BLaER1 treated with 17β-estradiol and CSF1 and Interleukin-3, amounts not matched to agents 10 nM and 100 nM (cell line): ENCODE measurements around the gene INPP5A.
A peak's percentile ranks its signal among the peaks of the same experiment; 100 is the strongest.

ENCODE experiments used
- H3K27ac ChIP-seq, 11 experiments: shearing (Covaris generic); formaldehyde crosslinking; 2 replicates each; pipeline ENCODE4 v1.8.1; 2022
- H3K27me3 ChIP-seq, 11 experiments: shearing (Covaris generic); formaldehyde crosslinking; 2 replicates each; pipeline ENCODE4 v1.8.1; 2022
- H3K36me3 ChIP-seq, 11 experiments: shearing (Covaris generic); formaldehyde crosslinking; 2 replicates each; pipeline ENCODE4 v1.8.1; 2022
- H3K4me1 ChIP-seq, 10 experiments: shearing (Covaris generic); formaldehyde crosslinking; 2 replicates each; pipeline ENCODE4 v1.8.1; 2022
- H3K4me2 ChIP-seq, 11 experiments: shearing (Covaris generic); formaldehyde crosslinking; 2 replicates each; pipeline ENCODE4 v1.8.1; 2022
- H3K4me3 ChIP-seq, 10 experiments: shearing (Covaris generic); formaldehyde crosslinking; 2 replicates each; pipeline ENCODE4 v1.8.1; 2022
- H3K9ac ChIP-seq, 11 experiments: shearing (Covaris generic); formaldehyde crosslinking; 2 replicates each; pipeline ENCODE4 v1.8.1; 2022
- H3K9me3 ChIP-seq, 11 experiments: shearing (Covaris generic); formaldehyde crosslinking; replicated peaks in 1 of 11; 2 replicates each; pipeline ENCODE4 v1.8.1; 2022
- H4K20me1 ChIP-seq, 11 experiments: shearing (Covaris generic); formaldehyde crosslinking; 2 replicates each; pipeline ENCODE4 v1.8.1; 2022
- Cebpa-rat ChIP-seq, 11 experiments: shearing (Covaris generic); IDR thresholded peaks; 2 replicates each; pipeline ENCODE4 v1.8.1; 2022

Gene INPP5A

DNA sequence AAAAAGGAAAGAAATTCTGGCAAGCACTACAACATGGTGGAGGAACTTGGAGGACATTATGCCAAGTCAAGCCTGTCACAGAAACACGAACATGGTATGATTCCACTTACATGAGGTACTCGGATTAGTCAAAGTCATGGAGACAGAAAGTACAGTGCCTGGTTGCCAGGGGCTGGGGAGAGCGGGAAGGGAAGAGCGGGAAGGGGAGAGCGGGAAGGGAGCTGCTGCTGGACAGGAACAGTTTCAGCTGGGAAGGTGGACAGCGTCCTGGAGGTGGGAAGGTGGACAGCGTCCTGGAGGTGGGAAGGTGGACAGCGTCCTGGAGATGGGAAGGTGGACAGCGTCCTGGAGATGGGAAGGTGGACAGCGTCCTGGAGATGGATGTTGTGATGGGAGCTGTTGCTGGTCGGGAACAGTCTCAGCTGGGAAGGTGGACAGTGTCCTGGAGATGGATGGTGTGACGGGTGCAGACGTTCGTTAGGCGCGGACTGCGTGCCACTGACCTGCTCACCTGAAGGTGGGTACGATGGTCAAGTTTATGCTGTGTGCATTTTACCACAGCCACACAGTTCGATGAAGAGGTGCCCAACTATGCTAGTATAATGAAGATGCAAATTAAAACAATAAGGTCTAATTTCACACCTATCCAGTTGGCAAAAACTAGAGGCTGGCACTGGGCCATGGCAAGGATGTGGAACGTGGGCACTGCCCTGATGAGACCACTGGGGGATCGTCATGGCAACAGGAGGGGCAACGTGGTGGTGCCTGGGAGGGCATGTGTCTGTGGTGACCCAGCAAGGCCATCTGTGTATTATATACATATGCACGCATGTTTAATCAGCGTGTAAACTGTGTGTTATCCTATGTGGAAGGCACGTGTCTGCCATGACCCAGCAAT lies 144.5 kb downstream of the INPP5A start:
- Histone ChIP-seq H3K27me3 (no peaks in the 10 kb centered on the region), H4K20me1 (peaks cover 0 to 98% (median 77%) of the 10 kb centered on the region in 11 experiments; a peak in 19 of 22 replicates), H3K4me3 (no peak overlapping the region), H3K36me3 (peaks cover 0 to 23% (median 0%) of the 10 kb centered on the region in 11 experiments; a peak in 5 of 22 replicates), H3K27ac (no peak overlapping the region), H3K4me1 (peaks cover 17 to 48% (median 36%) of the 10 kb centered on the region in 10 experiments), H3K4me2 (peak overlapping the region in 1 of 11 experiments; percentile 82; a peak in 1 of 22 replicates), H3K9ac (no peak overlapping the region), H3K9me3 (no peaks in the 10 kb centered on the region)
- TF ChIP-seq Cebpa-rat (IDR thresholded peaks at IDR 0.05), result no peak

- no peaks in the 10 kb centered on the region for H3K27me3 ChIP-seq
- no peaks in the 10 kb centered on the region; a peak in 1 of 22 replicates for H3K9me3 ChIP-seq
- TF ChIP-seq Cebpa-rat (IDR thresholded peaks at IDR 0.05), result no peak
- peaks cover 0 to 98% (median 77%) of the 10 kb centered on the region in 11 experiments; a peak in 19 of 22 replicates for H4K20me1 ChIP-seq
- peaks cover 17 to 56% (median 36%) of the 10 kb centered on the region in 10 experiments for H3K4me1 ChIP-seq
- H3K36me3 ChIP-seq, result peaks cover 0 to 29% (median 0%) of the 10 kb centered on the region in 11 experiments; a peak in 7 of 22 replicates
- H3K4me3 ChIP-seq, result no peak overlapping the region
- H3K4me2 ChIP-seq, result peak overlapping the region; percentile 53 to 90 (median 81)
- H3K9ac ChIP-seq, result peak overlapping the region in 2 of 11 experiments; percentile 23 to 31; a peak in 2 of 22 replicates
- peak overlapping the region in 5 of 11 experiments; percentile 3 to 55 (median 30); a peak in 6 of 22 replicates for H3K27ac ChIP-seq
Measured at GRCh38 chr10:132684164-132684891, 146.7 kb downstream of the INPP5A start.

GRCh38 chr10:132685101-132685891 lies 147.7 kb downstream of the INPP5A start:
- TF ChIP-seq Cebpa-rat (IDR thresholded peaks at IDR 0.05), result no peak
- Histone ChIP-seq H3K4me2 (peak overlapping the region; percentile 53 to 90 (median 81)), H3K4me3 (no peak overlapping the region), H3K27me3 (no peaks in the 10 kb centered on the region), H3K27ac (peak overlapping the region in 4 of 11 experiments; percentile 3 to 55 (median 8); a peak in 3 of 22 replicates), H4K20me1 (peaks cover 0 to 95% (median 76%) of the 10 kb centered on the region in 11 experiments; a peak in 19 of 22 replicates), H3K9me3 (peaks cover 0 to 8% (median 5%) of the 10 kb centered on the region in 11 experiments; a peak in 12 of 22 replicates), H3K9ac (peak overlapping the region in 1 of 11 experiments; percentile 23; a peak in 1 of 22 replicates), H3K4me1 (peaks cover 17 to 56% (median 36%) of the 10 kb centered on the region in 10 experiments), H3K36me3 (peaks cover under 1 to 38% (median 8%) of the 10 kb centered on the region in 11 experiments; a peak in 19 of 22 replicates)

- peaks cover 17 to 56% (median 36%) of the 10 kb centered on the region in 10 experiments for H3K4me1 ChIP-seq
- peak overlapping the region in 2 of 11 experiments; percentile 12 to 83; a peak in 3 of 22 replicates for H3K4me2 ChIP-seq
- no peak overlapping the region for H3K27ac ChIP-seq
- TF ChIP-seq Cebpa-rat (IDR thresholded peaks at IDR 0.05), result no peak
- no peaks in the 10 kb centered on the region for H3K27me3 ChIP-seq
- H3K4me3 ChIP-seq, result no peak overlapping the region
- H3K9ac ChIP-seq, result no peak overlapping the region
- H3K36me3 ChIP-seq, result peaks cover 8 to 46% (median 16%) of the 10 kb centered on the region in 11 experiments
- H4K20me1 ChIP-seq, result peaks cover 0 to 88% (median 75%) of the 10 kb centered on the region in 11 experiments; a peak in 19 of 22 replicates
- peaks cover 8 to 16% (median 13%) of the 10 kb centered on the region in 11 experiments for H3K9me3 ChIP-seq
Measured at GRCh38 chr10:132685921-132686680, 148.5 kb downstream of the INPP5A start.

DNA sequence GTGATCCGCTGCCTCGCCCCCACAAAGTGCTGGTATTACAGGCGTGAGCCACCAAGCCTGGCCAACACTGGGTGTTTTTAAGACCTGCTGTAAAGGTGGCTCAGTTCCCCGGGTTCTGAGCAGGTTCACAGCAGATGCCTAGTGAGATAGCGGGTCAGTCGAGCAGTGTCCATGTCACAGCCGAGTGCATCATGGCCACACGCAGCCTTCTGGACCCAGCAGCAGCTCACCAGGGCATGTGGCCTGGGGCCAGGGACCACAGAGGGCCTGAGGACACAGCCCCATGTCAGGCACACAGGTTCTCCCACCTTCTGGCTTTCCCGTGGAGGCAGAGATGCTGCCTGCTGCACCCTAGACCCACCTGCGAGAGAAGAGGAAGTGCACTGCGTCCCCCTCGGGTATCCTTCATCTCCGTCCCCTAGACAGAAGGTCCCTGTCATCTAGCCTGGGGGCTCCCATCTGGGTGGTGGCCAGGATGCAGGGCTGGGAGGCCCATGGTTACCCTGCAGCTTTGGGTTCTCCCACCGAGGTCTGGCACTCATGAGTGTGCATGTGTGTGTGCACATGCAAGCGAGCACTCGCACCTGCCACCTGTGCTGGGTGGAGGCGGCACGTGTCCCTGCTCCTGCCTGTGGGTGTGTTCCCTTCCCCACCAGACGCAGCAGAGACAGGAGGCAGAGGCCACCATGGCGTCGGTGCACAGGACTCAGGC lies 149.8 kb downstream of the INPP5A start:
- peaks cover 20 to 29% (median 25%) of the 10 kb centered on the region in 11 experiments for H3K9me3 ChIP-seq
- no peak overlapping the region for H3K27ac ChIP-seq
- H3K4me1 ChIP-seq, result peaks cover 17 to 48% (median 36%) of the 10 kb centered on the region in 10 experiments
- H3K36me3 ChIP-seq, result peaks cover 20 to 50% (median 28%) of the 10 kb centered on the region in 11 experiments
- no peak overlapping the region for H3K9ac ChIP-seq
- H4K20me1 ChIP-seq, result peaks cover 0 to 78% (median 65%) of the 10 kb centered on the region in 11 experiments; a peak in 19 of 22 replicates
- no peak overlapping the region for H3K4me3 ChIP-seq
- H3K27me3 ChIP-seq, result no peaks in the 10 kb centered on the region
- TF ChIP-seq Cebpa-rat (IDR thresholded peaks at IDR 0.05), result no peak
- no peak overlapping the region for H3K4me2 ChIP-seq

DNA sequence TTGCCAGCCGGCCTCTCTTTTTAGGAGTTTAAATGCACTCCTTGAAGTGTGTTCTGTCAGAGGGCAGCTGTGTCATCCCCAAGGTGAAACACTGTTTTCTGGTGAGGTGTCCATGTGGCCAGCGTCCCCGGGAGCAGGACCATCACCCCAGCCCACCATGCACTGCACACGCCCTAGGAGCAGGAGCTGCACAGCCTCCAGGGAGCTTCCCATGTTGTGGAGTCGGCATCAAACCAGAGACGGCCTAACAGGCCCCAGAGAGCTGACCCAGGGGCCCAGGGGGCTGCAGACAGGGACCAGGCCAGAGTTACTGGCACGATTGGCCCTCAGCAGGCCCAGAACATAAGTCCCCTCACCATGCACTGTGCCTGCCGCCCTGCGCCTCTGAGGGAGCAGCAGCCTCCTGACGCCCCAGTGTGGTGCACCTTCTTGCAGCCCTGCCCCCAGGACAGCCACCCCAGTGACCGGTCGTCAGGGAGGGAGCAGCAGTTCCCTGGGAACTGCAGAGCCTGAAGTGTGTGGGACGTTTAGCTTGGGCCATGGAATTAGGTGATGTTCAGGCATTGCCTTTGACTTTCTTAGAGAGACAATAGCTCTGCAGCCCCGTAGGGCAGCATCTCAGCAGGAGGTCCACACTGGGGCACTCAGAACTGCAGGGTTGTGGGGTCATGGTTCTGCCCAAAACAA lies 150.4 kb downstream of the INPP5A start:
- no peak overlapping the region for H3K4me2 ChIP-seq
- no peak overlapping the region for H3K9ac ChIP-seq
- H3K36me3 ChIP-seq, result peaks cover 22 to 47% (median 28%) of the 10 kb centered on the region in 11 experiments
- H4K20me1 ChIP-seq, result peaks cover 0 to 72% (median 64%) of the 10 kb centered on the region in 11 experiments; a peak in 19 of 22 replicates
- H3K9me3 ChIP-seq, result peaks cover 25 to 36% (median 29%) of the 10 kb centered on the region in 11 experiments
- H3K4me1 ChIP-seq, result peaks cover 17 to 47% (median 32%) of the 10 kb centered on the region in 10 experiments
- no peak for TF ChIP-seq Cebpa-rat (IDR thresholded peaks at IDR 0.05)
- no peaks in the 10 kb centered on the region for H3K27me3 ChIP-seq
- H3K4me3 ChIP-seq, result no peak overlapping the region
- no peak overlapping the region for H3K27ac ChIP-seq
